ENCODE results near the gene SLC12A7. TPM values are rescaled to one million over a fixed set of nuclear protein-coding genes. Genes with fewer than 3 reads are reported as not detected.
A peak's percentile ranks its signal among the peaks of the same experiment; 100 is the strongest.

Gene SLC12A7
- total and polyA plus RNA-seq, 2 of the 13 experiments (the other 11 are each of a cell fraction or from before 2014, with no cell fraction given): 14.0 to 18.5 TPM

GRCh38 chr5:1138445-1139245 lies 26.8 kb upstream of the SLC12A7 start (continued):
- TF ChIP-seq ZNF687 (CRISPR knock-in tag; IDR thresholded peaks at IDR 0.05) (peak; percentile 62), NR2F6 (IDR thresholded peaks at IDR 0.05) (no peak), NR2F6 (CRISPR knock-in tag; IDR thresholded peaks at IDR 0.05) (peak; percentile 10; the same call in 1 of the 2 replicates), GATAD1 (CRISPR knock-in tag; IDR thresholded peaks at IDR 0.05) (peak; percentile 36; the same call in 1 of the 2 replicates), IRF1 (CRISPR knock-in tag; IDR thresholded peaks at IDR 0.05; ENCODE audit: low read depth) (0 out of 2 replicates have a peak, but pooled peaks have one; percentile 40), ZNF749 (CRISPR knock-in tag; IDR thresholded peaks at IDR 0.05; ENCODE audit: borderline replicate concordance) (no peak), ZBTB20 (CRISPR knock-in tag; IDR thresholded peaks at IDR 0.05; ENCODE audit: borderline replicate concordance, low read depth) (no peak), ZMYM4 (CRISPR knock-in tag; IDR thresholded peaks at IDR 0.05) (peak; percentile 86), ZNF431 (CRISPR knock-in tag; IDR thresholded peaks at IDR 0.05; ENCODE audit: borderline replicate concordance, low read depth) (0 out of 2 replicates have a peak, but pooled peaks have one; percentile 45), ZEB1 (IDR thresholded peaks at IDR 0.05; ENCODE audit: insufficient replicate concordance, low read depth) (no peak), SP1 (IDR thresholded peaks at IDR 0.05) (no peak), SP1 (CRISPR knock-in tag; IDR thresholded peaks at IDR 0.05) (no peak), ZNF296 (CRISPR knock-in tag; conservative IDR thresholded peaks at IDR 0.05) (no peak), ZNF768 (CRISPR knock-in tag; IDR thresholded peaks at IDR 0.05) (no peak), ZNF430 (CRISPR knock-in tag; IDR thresholded peaks at IDR 0.05) (peak; percentile 81; the same call in 1 of the 2 replicates), SRF (IDR thresholded peaks at IDR 0.05; ENCODE audit: low read depth, low read length) (peak; percentile 91), ZNF816 (CRISPR knock-in tag; IDR thresholded peaks at IDR 0.05; ENCODE audit: borderline replicate concordance) (no peak), HNF4A (CRISPR knock-in tag; IDR thresholded peaks at IDR 0.05) (peak; percentile 77), ZNF607 (CRISPR knock-in tag; IDR thresholded peaks at IDR 0.05; ENCODE audit: borderline replicate concordance) (no peak)
- TF ChIP-seq, protein P1, sequence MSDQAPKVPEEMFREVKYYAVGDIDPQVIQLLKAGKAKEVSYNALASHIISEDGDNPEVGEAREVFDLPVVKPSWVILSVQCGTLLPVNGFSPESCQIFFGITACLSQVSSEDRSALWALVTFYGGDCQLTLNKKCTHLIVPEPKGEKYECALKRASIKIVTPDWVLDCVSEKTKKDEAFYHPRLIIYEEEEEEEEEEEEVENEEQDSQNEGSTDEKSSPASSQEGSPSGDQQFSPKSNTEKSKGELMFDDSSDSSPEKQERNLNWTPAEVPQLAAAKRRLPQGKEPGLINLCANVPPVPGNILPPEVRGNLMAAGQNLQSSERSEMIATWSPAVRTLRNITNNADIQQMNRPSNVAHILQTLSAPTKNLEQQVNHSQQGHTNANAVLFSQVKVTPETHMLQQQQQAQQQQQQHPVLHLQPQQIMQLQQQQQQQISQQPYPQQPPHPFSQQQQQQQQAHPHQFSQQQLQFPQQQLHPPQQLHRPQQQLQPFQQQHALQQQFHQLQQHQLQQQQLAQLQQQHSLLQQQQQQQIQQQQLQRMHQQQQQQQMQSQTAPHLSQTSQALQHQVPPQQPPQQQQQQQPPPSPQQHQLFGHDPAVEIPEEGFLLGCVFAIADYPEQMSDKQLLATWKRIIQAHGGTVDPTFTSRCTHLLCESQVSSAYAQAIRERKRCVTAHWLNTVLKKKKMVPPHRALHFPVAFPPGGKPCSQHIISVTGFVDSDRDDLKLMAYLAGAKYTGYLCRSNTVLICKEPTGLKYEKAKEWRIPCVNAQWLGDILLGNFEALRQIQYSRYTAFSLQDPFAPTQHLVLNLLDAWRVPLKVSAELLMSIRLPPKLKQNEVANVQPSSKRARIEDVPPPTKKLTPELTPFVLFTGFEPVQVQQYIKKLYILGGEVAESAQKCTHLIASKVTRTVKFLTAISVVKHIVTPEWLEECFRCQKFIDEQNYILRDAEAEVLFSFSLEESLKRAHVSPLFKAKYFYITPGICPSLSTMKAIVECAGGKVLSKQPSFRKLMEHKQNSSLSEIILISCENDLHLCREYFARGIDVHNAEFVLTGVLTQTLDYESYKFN (CRISPR knock-in tag; conservative IDR thresholded peaks at IDR 0.05): peak; percentile 84
- TF ChIP-seq, protein P2, sequence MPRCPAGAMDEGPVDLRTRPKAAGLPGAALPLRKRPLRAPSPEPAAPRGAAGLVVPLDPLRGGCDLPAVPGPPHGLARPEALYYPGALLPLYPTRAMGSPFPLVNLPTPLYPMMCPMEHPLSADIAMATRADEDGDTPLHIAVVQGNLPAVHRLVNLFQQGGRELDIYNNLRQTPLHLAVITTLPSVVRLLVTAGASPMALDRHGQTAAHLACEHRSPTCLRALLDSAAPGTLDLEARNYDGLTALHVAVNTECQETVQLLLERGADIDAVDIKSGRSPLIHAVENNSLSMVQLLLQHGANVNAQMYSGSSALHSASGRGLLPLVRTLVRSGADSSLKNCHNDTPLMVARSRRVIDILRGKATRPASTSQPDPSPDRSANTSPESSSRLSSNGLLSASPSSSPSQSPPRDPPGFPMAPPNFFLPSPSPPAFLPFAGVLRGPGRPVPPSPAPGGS (CRISPR knock-in tag; IDR thresholded peaks at IDR 0.05): no peak
